IPS-18c (cell line): Measurements from ENCODE around the gene SFTPD.
A peak's percentile ranks its signal among the peaks of the same experiment; 100 is the strongest.
"Not testable (repeated sequence)": the region's sequence is repeated elsewhere in the genome, so short reads cannot be mapped to it uniquely, and the experiment has no call there.

Source experiments
- H3K4me3 ChIP-seq: 2 replicates; pipeline ENCODE4 v1.7.0; 2013; ENCODE audit warnings: low read depth, mild to moderate bottlenecking, low read length, moderate library complexity; ENCODE audit not compliant: insufficient read depth
- H3K9me3 ChIP-seq: one replicate; pipeline ENCODE4 v1.6.1; 2013; ENCODE audit warnings: mild to moderate bottlenecking, low read length, moderate library complexity; ENCODE audit not compliant: control insufficient read depth, insufficient read depth

The SFTPD gene

DNA sequence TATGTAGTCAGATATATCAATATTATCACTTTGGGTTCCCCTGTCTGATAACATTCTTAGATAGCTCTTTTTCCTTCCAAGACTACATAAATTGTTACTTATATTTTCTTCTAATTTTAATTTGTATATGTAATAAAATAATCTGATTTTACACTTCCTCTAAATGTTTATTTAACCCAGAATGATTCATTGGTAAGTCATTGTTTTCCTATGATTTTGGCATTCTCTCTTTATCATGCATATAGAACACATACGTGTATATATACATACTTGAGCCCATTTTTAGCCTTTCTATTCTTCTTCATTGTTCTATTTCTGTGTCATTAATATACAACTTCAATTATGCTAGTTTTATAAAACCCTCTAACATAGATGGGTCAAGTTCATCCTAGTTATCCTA, 16.6 kb downstream of the SFTPD start:
- Histone ChIP-seq H3K9me3 (no peaks in the 10 kb centered on the region), H3K4me3 (no peak overlapping the region)

DNA sequence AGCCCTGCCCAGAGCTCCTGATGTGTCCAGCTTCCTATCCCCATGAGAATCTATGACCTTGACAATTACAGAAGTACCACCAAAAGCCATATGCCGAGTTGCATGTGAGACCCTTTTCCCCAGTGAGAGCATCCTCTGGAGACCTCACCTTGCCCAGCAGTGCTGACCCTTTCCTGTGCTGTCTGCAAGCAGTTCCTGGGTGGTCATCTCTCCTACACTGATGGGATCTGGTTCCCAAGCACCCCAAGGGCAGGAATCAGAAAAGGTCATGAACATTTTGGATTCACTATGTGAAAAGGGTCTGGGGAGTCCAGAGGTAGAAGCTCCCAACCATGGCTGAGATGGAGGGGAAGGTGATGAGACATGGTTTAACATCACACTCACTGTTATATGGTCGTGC, 18.2 kb downstream of the SFTPD start:
- H3K9me3 ChIP-seq: no peaks in the 10 kb centered on the region
- H3K4me3 ChIP-seq: no peak overlapping the region

DNA sequence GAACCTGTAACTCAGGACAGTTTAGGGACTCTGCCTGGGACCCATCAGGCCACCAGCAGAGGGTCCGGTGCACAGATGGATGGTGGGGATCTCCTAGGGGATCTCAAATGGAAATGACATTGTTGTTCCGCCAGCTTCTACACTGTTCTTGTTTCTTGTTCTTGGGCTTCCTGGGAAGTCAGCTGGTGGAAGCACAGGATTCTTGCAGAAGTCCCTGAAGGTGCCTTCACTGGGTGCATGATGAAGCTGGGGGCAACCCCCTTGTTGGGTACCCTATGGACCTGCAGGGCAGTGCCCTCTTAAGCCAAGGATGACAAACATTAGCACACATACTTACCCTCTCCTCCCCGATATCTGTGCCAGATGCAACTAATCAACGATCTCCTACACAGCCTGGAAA, 18.6 kb downstream of the SFTPD start:
- no peak overlapping the region for H3K4me3 ChIP-seq
- no peaks in the 10 kb centered on the region for H3K9me3 ChIP-seq

DNA sequence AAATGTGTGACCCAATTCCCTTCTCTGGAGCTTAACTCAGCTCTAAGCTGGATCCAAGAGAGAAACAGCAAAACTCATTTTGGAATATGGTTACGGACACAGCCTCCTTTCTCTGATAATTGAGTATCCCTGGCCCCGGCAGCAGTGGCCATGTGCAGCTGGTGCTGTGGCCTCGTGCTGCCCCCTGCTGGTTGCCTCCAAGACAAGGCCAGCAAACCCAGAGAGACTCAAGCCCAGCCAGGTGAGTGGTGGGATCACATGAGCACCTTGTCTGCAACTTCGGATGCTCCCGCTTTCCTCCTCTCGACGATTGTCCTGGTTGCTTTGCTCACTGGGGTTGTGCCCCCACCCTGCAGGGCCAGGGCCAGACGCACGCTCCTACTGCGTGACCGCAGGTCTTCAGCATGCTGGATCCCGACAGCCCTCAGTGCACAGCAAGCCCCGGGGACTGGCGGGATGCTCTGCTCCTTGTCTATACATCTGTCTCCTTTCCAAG, 19.4 kb downstream of the SFTPD start:
- H3K9me3 ChIP-seq: no peaks in the 10 kb centered on the region
- no peak overlapping the region for H3K4me3 ChIP-seq

DNA sequence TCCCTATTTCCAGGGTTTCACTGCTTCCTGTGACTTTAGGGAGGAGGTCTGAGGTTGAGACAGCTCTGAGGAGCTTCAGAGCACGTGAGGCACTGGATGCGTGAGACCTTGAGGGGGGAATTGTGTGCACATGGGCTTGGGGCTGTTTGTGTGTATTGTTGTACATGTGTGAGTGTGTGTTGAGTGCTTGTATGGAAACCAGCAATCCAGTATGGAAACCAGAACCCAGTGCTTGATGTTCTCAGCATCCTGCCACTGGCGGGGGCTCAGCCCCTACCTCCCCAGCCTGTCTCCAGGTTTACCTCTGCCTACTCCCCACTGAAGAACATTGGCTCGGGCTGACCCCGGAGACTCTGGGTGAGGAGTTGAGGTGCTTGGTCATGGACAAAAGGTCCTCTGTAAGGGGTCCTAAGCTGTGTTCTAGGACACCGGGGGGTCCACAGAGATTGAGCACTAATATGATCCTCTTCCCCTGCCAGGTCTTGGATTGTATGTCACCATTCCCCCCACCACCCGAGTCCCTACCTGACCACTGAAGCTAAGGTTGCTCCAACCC, 20.8 kb downstream of the SFTPD start:
- no peaks in the 10 kb centered on the region for H3K9me3 ChIP-seq
- no peak overlapping the region for H3K4me3 ChIP-seq

DNA sequence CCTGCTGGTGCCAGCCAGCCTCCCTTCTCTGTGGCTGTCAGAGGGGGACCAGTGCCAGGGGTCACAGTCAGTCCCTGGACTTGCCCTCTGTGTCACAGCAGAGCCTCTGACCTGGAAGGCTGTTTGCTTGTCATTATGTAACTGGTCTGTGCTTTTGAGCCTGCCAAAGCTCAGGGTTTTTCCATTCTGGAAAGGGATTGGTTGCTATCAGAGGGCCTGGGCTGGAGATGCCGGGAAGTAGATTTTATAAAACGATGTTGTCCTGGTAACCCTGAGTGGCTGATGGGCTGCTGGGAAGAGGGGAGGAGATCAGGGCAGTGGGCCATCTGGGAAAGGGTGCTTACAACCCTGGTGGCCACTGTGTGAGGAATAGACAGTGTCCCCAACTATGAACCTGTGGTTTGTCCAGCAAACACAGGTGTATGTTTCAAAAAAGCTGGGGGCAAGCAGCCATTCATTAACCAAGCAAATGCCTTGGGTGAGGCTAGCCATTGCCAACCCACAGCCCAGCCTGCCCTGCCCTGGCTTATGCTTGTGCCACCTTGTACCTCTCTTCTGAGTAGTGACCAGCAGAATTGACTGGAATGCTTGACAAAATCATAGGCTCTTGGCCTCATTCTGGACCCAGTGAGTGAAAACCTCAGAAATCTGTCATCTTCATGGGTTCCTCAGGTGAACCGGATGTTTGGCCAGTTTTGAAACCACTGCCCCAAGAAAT, 21.6 kb downstream of the SFTPD start:
- H3K4me3 ChIP-seq: no peak overlapping the region
- no peaks in the 10 kb centered on the region for H3K9me3 ChIP-seq

DNA sequence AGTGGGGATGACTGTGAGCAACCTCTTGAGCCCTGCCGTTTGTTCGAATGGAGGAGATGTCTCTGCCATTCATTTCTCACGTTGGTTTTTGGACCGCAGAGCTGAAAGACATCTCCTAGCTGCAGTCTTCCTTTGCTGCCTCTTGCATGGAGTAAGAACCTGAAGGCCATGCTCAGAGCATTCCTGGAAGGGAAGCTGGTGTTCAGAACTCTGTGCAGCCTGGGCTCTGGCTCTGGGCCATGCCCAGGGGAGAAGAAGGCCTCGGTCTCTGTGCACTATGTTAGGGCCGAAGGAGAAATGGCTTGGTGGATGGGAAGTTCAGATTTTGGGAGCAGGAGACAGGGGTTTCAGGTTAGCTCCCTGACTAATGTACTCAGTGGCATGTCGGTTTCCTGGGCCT, 22.9 kb downstream of the SFTPD start:
- no peaks in the 10 kb centered on the region for H3K9me3 ChIP-seq
- H3K4me3 ChIP-seq: no peak overlapping the region

DNA sequence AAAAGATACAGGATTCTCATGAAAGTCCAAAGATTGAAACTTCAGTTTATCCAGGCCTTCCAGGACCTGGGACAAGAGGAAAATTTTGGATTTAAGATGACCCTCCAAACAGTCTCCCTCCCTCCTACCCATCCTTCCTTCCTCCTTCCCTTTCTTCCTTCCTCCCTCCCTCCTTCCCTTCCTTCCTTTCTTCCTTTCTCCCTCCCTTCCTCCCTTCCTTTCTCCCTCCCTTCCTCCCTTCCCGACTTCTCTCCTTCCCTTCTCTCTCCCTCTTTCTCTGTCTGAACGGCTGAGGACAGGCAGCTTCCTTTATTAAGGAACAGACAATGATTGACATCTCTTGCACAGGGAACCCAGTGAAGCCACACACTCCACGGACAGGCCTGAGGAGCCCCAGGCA, 23.3 kb downstream of the SFTPD start:
- no peaks in the 10 kb centered on the region for H3K9me3 ChIP-seq
- no peak overlapping the region for H3K4me3 ChIP-seq

DNA sequence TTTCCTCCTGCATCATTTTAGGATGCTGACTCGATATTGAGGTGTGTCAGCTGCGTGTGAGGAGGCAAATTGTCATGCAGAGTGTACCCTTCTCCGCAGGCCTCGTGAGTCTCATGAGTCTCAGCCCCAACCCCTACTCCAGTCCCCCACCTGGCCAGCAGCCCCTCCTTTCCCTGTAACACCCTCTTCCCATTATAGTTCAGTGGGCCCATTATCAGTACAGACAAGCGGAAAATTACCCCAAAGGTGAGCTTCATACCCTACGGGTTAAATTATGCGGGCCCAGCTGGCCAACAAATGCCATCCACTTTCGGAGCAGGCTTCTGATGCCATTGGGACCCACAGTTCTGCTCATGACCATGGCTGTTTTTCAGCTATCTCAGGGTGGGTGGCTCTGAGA, 25.2 kb downstream of the SFTPD start:
- no peaks in the 10 kb centered on the region for H3K9me3 ChIP-seq
- H3K4me3 ChIP-seq: no peak overlapping the region

DNA sequence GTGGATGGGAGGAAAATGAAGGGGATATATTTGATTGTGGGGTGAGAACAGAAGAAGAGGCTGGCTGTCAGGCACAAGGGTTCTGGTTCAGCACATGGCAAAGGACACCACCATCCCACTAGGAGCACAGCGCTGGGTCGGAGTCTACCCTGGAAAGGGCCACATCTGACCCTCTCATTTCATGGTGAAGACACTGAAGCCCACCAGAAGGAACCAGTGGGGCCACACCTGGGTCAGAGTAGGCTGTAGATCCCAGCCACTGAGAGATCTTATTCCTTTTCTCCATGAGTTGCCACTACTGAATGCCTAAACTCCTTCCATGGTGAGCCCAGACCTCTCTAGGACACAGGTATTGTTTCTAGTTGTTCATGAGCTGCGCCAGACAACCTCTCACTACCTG, 25.8 kb downstream of the SFTPD start:
- no peak overlapping the region for H3K4me3 ChIP-seq
- H3K9me3 ChIP-seq: no peaks in the 10 kb centered on the region

DNA sequence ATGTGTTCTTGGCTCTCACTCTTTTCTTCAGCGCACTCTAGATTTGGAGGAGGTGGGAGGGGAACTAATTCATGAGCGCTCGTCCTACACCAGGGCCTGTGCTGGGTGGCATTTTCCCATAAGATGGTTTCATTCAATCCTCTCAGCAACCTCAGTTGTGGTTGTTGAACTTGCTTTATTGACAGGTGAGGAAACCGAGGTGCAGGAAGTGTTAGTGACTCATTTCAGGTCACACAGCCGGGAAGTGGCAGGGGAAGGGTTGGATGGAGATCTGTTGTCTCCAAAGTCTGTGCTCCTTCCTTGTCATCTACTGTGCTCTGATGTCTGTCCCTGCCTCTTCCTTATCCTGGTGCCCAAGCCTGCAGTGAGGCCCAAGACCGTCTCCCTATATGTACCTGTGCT, 26.9 kb downstream of the SFTPD start:
- not testable (repeated sequence) for H3K4me3 ChIP-seq, H3K9me3 ChIP-seq

DNA sequence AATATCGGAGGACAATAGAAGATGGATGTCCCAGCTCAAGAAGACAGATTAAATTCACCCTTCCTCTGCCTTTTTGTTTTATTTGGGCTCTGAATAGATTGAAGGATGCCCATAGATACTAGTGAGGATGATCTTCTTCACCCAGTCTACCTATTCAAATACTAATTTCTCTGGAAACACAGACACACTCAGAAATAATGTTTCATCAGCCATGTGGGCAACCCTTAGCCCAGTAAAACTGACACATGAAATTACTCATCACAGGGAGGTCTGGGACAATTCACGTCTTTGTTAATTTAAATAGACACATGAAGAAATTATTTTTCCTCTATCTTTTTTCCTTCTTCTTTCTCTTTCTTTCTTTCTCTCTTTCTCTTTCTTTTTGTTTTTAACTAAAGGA, 33.1 kb downstream of the SFTPD start:
- not testable (repeated sequence) for H3K9me3 ChIP-seq, H3K4me3 ChIP-seq

DNA sequence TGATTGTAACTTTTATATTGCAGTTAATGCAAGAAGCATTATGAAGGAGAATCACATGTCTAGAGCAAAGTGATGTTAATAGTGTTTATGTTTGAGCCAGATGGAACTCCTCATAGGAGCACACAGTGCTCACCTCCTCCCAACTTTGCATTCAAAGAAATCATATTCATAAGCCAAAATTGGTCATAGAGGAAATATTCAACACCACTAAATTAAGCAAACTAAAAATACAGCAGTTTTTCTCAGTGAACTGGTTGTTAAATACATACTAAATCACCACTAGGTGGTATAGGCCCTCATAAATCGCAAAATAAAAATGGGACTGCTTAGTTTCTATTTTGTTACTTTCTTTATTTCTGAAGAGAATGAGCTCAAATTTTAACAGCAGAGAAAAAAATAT, 34.4 kb downstream of the SFTPD start:
- H3K9me3 ChIP-seq, H3K4me3 ChIP-seq: not testable (repeated sequence)

DNA sequence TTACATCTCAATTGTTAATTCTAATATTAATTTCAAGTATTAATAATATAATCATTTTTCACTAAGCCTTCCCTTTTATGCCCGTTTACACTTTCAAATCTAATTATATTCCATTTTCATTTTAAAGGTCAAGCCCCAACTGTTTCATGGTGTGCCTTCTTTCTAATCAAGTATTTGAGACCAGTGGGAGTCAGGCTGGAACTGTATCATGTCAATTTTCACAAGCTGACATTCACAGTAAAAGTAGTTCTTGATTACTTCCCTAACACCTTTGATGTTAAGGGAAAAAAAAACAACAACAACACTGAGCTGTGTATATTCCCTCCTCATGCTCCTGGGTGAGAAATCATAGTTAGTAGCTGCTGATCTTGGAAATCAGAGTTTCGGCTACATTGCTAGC, 38.1 kb downstream of the SFTPD start:
- Histone ChIP-seq H3K4me3 (no peak overlapping the region), H3K9me3 (no peaks in the 10 kb centered on the region)

DNA sequence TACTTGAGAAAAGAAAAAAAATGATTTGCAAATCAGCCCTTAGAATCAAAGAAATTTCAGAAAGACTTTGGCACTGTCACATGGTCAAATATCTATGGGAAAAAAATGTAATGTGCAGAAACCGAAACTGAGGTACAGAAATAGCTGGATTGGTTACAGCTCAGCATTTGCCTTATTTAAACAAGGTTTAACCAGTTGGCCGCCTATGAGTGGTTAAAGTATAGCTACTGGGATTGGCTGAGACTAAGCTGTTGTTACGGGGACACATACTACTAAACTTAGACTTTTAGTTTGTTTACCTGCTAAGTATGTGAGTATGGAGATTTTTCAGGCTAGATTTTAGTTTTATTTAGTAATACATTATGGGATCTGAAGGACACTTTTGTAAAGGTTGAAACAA, 38.6 kb downstream of the SFTPD start:
- Histone ChIP-seq H3K9me3 (no peaks in the 10 kb centered on the region), H3K4me3 (no peak overlapping the region)

DNA sequence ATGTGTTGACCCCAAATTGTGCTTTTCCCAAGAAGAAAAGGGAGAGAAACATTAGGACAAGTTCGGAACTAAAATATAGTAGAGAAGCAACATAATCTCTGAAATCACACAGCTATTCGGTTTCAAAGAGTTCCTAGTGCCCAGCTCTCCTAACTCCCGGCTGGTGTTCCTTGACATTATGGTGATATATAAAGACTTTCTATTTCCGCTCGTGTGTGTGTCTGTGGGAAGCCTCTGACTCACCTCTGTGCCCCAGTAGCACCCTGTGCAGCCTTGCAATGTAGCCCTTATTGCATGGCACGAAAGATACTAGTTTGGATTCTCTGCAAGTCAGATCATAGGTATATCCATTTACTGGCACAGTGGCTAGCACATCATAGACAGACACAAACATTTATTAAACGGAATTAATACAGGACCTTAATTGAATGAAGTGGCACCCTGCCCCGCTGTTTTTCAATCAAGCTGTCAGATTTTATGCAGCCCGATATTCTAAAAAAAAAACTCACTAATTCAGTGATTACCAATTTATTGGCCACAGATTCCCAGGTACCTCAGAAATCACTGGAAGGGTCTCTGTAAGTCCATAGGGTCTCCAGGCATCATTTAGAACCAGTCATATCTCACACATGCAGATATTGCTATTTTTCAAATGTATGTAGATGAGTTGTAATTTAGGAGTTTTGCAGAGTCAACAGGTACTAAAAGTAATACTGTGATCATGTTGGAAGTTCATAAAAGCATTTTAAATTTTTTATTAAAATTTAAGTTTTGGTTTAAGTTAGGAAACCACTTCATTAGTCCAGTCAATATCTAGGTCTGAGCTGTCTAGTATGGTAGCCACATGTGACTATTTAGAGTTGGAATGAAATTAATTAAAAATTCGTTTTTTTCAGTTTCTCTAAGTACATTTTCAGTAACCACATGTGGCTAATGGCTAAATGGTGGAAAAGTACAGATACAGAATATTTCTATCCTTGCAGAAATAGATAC, 43.3 kb downstream of the SFTPD start:
- H3K4me3 ChIP-seq: peak overlapping the region; percentile 75

DNA sequence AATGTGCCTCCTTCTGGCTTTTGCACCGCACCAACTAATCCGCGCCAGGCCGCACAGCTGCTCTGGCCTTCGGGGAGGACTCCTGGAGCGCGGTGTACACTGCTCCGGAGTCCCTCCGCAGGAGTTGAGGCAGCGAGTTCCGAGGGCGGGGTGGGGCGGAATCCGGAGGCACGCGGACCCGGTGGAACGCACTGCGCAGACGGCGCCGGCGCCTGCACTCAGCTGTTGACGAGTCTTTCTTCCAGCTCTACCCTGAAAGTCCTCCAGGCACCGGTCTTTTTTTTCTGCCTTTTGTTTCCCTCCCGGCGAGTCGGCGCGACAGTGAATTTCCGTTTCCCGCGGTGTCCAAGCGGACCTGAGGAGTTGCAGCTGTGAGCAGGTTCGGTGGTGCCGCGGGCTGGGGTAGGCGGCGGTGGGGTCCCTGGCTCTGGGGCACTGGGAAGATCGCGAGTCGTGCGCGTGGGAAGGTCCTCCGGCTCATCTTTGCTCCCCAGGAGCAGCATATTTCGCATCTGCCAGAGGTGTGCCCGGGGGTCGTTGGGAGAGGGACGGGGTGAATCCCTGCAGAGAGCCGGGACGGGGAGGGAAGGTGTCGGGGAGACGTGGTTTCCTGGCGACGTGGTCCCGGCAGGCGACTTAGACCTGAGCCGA, 44.1 kb downstream of the SFTPD start:
- Histone ChIP-seq H3K4me3 (peak overlapping the region; percentile 75), H3K9me3 (no peaks in the 10 kb centered on the region)

More for the DNA sequence above, 43.3 kb downstream of the SFTPD start:
- no peaks in the 10 kb centered on the region for H3K9me3 ChIP-seq
